Common myeloid progenitor, CD34-positive (primary cell): ENCODE results near the gene NHLRC2.
"Not testable (repeated sequence)": the region's sequence is repeated elsewhere in the genome, so short reads cannot be mapped to it uniquely, and the experiment has no call there.

Experiments
- CTCF ChIA-PET: fragments of 350-600 bp; sonication (Branson Sonifier 250); formaldehyde crosslinking; loops from one replicate; lab custom pipeline; 2021; ENCODE audit warnings: antibody characterized with exemption; lab: Charles Lee
- POLR2A ChIA-PET: fragments of 350-600 bp; sonication (Branson Sonifier 250); formaldehyde crosslinking; loops from one replicate; lab custom pipeline; 2021; ENCODE audit warnings: antibody characterized with exemption; lab: Charles Lee
- DNase-seq, 3 donors: peaks; one replicate each; pipeline versions ENCODE4 v3.0.0 to v3.0.0-alpha.2; 2013
- H3K27ac ChIP-seq, 2 experiments: 1 replicate in 1 of 2; 2 replicates in 1 of 2; pipeline ENCODE4 v1.7.0; 2013; ENCODE audit warnings: inconsistent platforms in 2 of 2, low read length in 2 of 2, mild to moderate bottlenecking in 2 of 2, low read depth in 1 of 2, moderate library complexity in 1 of 2; ENCODE audit not compliant: severe bottlenecking in 2 of 2, insufficient read depth in 1 of 2, poor library complexity in 1 of 2
- H3K27me3 ChIP-seq, 5 experiments: replicated peaks in 2 of 5; 1 replicate in 3 of 5; 2 replicates in 2 of 5; pipeline versions ENCODE4 v1.6.1 to v1.7.0; 2013; ENCODE audit warnings: low read length in 4 of 5, mild to moderate bottlenecking in 2 of 5, moderate library complexity in 2 of 5, inconsistent platforms in 1 of 5; ENCODE audit not compliant: insufficient read depth in 5 of 5, control insufficient read depth in 4 of 5
- H3K36me3 ChIP-seq, 4 experiments: 1 replicate in 2 of 4; 2 replicates in 2 of 4; pipeline versions ENCODE4 v1.6.1 to v1.7.0; 2013; ENCODE audit warnings: low read length in 3 of 4, control low read depth in 1 of 4, mild to moderate bottlenecking in 1 of 4; ENCODE audit not compliant: control insufficient read depth in 4 of 4, insufficient read depth in 4 of 4
- H3K4me1 ChIP-seq, 4 experiments: 1 replicate in 3 of 4; 2 replicates in 1 of 4; pipeline versions ENCODE4 v1.6.1 to v1.7.1; 2013; ENCODE audit warnings: low read length in 3 of 4, mild to moderate bottlenecking in 3 of 4, control low read depth in 1 of 4, inconsistent platforms in 1 of 4, moderate library complexity in 1 of 4; ENCODE audit not compliant: control insufficient read depth in 4 of 4, insufficient read depth in 4 of 4; ENCODE audit errors: control extremely low read depth in 1 of 4
- H3K4me3 ChIP-seq, 7 experiments: 1 replicate in 4 of 7; 2 replicates in 3 of 7; pipeline versions ENCODE4 v1.5.1 to v1.7.0; 2013; ENCODE audit warnings: mild to moderate bottlenecking in 7 of 7, low read length in 6 of 7, moderate library complexity in 6 of 7, inconsistent platforms in 2 of 7, low read depth in 2 of 7, control low read depth in 1 of 7; ENCODE audit not compliant: insufficient read depth in 4 of 7, control insufficient read depth in 1 of 7; ENCODE audit errors: extremely low read depth in 1 of 7
- H3K9me3 ChIP-seq, 5 experiments: 1 replicate in 4 of 5; 2 replicates in 1 of 5; pipeline versions ENCODE4 v1.6.1 to v1.7.1; 2013; ENCODE audit warnings: low read length in 4 of 5, mild to moderate bottlenecking in 2 of 5, inconsistent platforms in 1 of 5, low read depth in 1 of 5, moderate library complexity in 1 of 5; ENCODE audit not compliant: control insufficient read depth in 4 of 5, insufficient read depth in 2 of 5; ENCODE audit errors: control extremely low read depth in 1 of 5
- WGBS: methylation state at CpG from one replicate; pipeline ENCODE4 v1.1.5; 2013; ENCODE audit not compliant: insufficient coverage; 5-methylcytosine and 5-hydroxymethylcytosine counted together

NHLRC2 gene

GRCh38 chr10:113939212-113939860, 84.9 kb downstream of the NHLRC2 start:
- H3K4me1 ChIP-seq: no peaks in the 10 kb centered on the region
- CTCF ChIA-PET: interaction anchor here (0.7 to 1.2 kb wide), 2 partner anchors 133 to 171 kb away, joined by 3 read pairs; no protein-coding TSS in a partner anchor
- peak in 1 of 3 donors; percentile 7 for DNase-seq
- no peak overlapping the region for H3K27ac ChIP-seq
- H3K4me3 ChIP-seq: no peak overlapping the region
- POLR2A ChIA-PET: no interaction called here
- no peaks in the 10 kb centered on the region for H3K27me3 ChIP-seq
- no peaks in the 10 kb centered on the region for H3K9me3 ChIP-seq
- WGBS: 100% methylated on average over 1 of the region's 7 CpGs
- H3K36me3 ChIP-seq: no peaks in the 10 kb centered on the region

- Histone ChIP-seq H3K36me3 (no peaks in the 10 kb centered on the region), H3K27me3 (no peaks in the 10 kb centered on the region), H3K9me3 (no peaks in the 10 kb centered on the region), H3K4me3 (no peak overlapping the region), H3K27ac (no peak overlapping the region), H3K4me1 (no peaks in the 10 kb centered on the region)
- DNase-seq: no peak
- ChIA-PET CTCF (no interaction called here), POLR2A (no interaction called here)
- no CpG with 5 or more reads among the region's 4 CpGs for WGBS
These were observed 86.7 kb downstream of the NHLRC2 start for GRCh38 chr10:113941140-113941539.

- H3K27me3 ChIP-seq, H3K27ac ChIP-seq, DNase-seq, H3K36me3 ChIP-seq, H3K4me3 ChIP-seq, CTCF ChIA-PET, POLR2A ChIA-PET, H3K9me3 ChIP-seq: not testable (repeated sequence)
- WGBS: 98% methylated on average over 6 of the region's 7 CpGs
- H3K4me1 ChIP-seq: peaks cover 0 to 17% (median 10%) of the 10 kb centered on the region in 4 experiments
These were observed 88.7 kb downstream of the NHLRC2 start for GRCh38 chr10:113943196-113943595.

- DNase-seq: no peak
- Histone ChIP-seq H3K36me3 (no peaks in the 10 kb centered on the region), H3K27me3 (no peaks in the 10 kb centered on the region), H3K9me3 (no peaks in the 10 kb centered on the region), H3K27ac (no peak overlapping the region), H3K4me3 (no peak overlapping the region), H3K4me1 (peaks cover 0 to 17% (median 11%) of the 10 kb centered on the region in 4 experiments)
- ChIA-PET POLR2A (interaction anchor here (0.6 to 1.4 kb wide), 2 partner anchors 71 to 1524 kb away, joined by 3 read pairs; no protein-coding TSS in a partner anchor), CTCF (interaction anchor here (0.8 to 1.4 kb wide), 2 partner anchors 12 to 80 kb away, joined by 3 read pairs; no protein-coding TSS in a partner anchor)
- 98% methylated on average over 7 of the region's 9 CpGs for WGBS
These were observed 90.7 kb downstream of the NHLRC2 start for GRCh38 chr10:113945075-113945686.

GRCh38 chr10:113945687-113946085, 91.2 kb downstream of the NHLRC2 start:
- Histone ChIP-seq H3K36me3 (no peaks in the 10 kb centered on the region), H3K27ac (no peak overlapping the region), H3K4me3 (no peak overlapping the region), H3K4me1 (peaks cover 0 to 17% (median 11%) of the 10 kb centered on the region in 4 experiments), H3K9me3 (no peaks in the 10 kb centered on the region), H3K27me3 (no peaks in the 10 kb centered on the region)
- no peak for DNase-seq
- ChIA-PET POLR2A (interaction anchor here (1.4 kb wide), 1 partner anchor 71 kb away, joined by 3 read pairs; no protein-coding TSS in a partner anchor), CTCF (no interaction called here)
- WGBS: no CpG with 5 or more reads among the region's 4 CpGs

- H3K9me3 ChIP-seq: no peaks in the 10 kb centered on the region
- CTCF ChIA-PET: interaction anchor here (1.0 to 1.4 kb wide), 4 partner anchors 16 to 156 kb away, joined by 3 to 4 read pairs (median 3); no protein-coding TSS in a partner anchor
- H3K4me3 ChIP-seq: peak overlapping the region in 3 of 7 experiments; percentile 11 to 38 (median 28)
- H3K27ac ChIP-seq: peak overlapping the region in 1 of 2 experiments; percentile 18
- DNase-seq: peak; percentile 57 to 89 (median 76)
- POLR2A ChIA-PET: no interaction called here
- H3K27me3 ChIP-seq: no peaks in the 10 kb centered on the region
- 41% methylated on average over 11 of the region's 12 CpGs for WGBS
- H3K36me3 ChIP-seq: no peaks in the 10 kb centered on the region
- H3K4me1 ChIP-seq: peaks cover 0 to 17% (median 11%) of the 10 kb centered on the region in 4 experiments
These were observed 93.0 kb downstream of the NHLRC2 start for GRCh38 chr10:113947184-113948041.
